Measurements from ENCODE around the gene ANKRD29.

The ANKRD29 gene

GRCh38 chr18:23632615-23633014 lies 30.1 kb downstream of the ANKRD29 start:
- Histone ChIP-seq H3K36me3 (no peaks in the 10 kb centered on the region), H3K27ac (no peak overlapping the region), H3K4me3 (ENCODE audit: low read depth, low read length) (no peak overlapping the region), H3K9me3 (ENCODE audit: severe bottlenecking) (no peaks in the 10 kb centered on the region), H3K27me3 (ENCODE audit: insufficient read depth, low read depth, severe bottlenecking) (no peaks in the 10 kb centered on the region)
- no peak for TF ChIP-seq CTCF (IDR thresholded peaks at IDR 0.05; ENCODE audit: low read depth, low read length)
- DNase-seq, result no peak

- no peak for DNase-seq
- Histone ChIP-seq H3K9me3 (ENCODE audit: severe bottlenecking) (no peaks in the 10 kb centered on the region), H3K27me3 (ENCODE audit: insufficient read depth, low read depth, severe bottlenecking) (no peaks in the 10 kb centered on the region), H3K36me3 (no peaks in the 10 kb centered on the region), H3K27ac (no peak overlapping the region), H3K4me3 (ENCODE audit: low read depth, low read length) (no peak overlapping the region)
- no peak for TF ChIP-seq CTCF (IDR thresholded peaks at IDR 0.05; ENCODE audit: low read depth, low read length)
These were observed 31.0 kb downstream of the ANKRD29 start for GRCh38 chr18:23631746-23632145.

- Histone ChIP-seq H3K27ac (no peak overlapping the region), H3K27me3 (ENCODE audit: insufficient read depth, low read depth, severe bottlenecking) (no peaks in the 10 kb centered on the region), H3K9me3 (ENCODE audit: severe bottlenecking) (no peaks in the 10 kb centered on the region), H3K4me3 (ENCODE audit: low read depth, low read length) (no peak overlapping the region), H3K36me3 (no peaks in the 10 kb centered on the region)
- DNase-seq, result no peak
- TF ChIP-seq CTCF (IDR thresholded peaks at IDR 0.05; ENCODE audit: low read depth, low read length), result no peak
These were observed 31.4 kb downstream of the ANKRD29 start for GRCh38 chr18:23631312-23631711.

GRCh38 chr18:23629444-23629946 lies 33.2 kb downstream of the ANKRD29 start:
- no peaks in the 10 kb centered on the region for H3K27me3 ChIP-seq (ENCODE audit: insufficient read depth, low read depth, severe bottlenecking)
- no peak overlapping the region for H3K27ac ChIP-seq
- no peak for DNase-seq
- no peak for TF ChIP-seq CTCF (IDR thresholded peaks at IDR 0.05; ENCODE audit: low read depth, low read length)
- H3K36me3 ChIP-seq, result no peaks in the 10 kb centered on the region
- no peak overlapping the region for H3K4me3 ChIP-seq (ENCODE audit: low read depth, low read length)
- no peaks in the 10 kb centered on the region for H3K9me3 ChIP-seq (ENCODE audit: severe bottlenecking)

- Histone ChIP-seq H3K4me3 (ENCODE audit: low read depth, low read length) (no peak overlapping the region), H3K27me3 (ENCODE audit: insufficient read depth, low read depth, severe bottlenecking) (no peaks in the 10 kb centered on the region), H3K27ac (no peak overlapping the region), H3K36me3 (no peaks in the 10 kb centered on the region), H3K9me3 (ENCODE audit: severe bottlenecking) (no peaks in the 10 kb centered on the region)
- no peak for TF ChIP-seq CTCF (IDR thresholded peaks at IDR 0.05; ENCODE audit: low read depth, low read length)
- DNase-seq, result no peak
These were observed 34.7 kb downstream of the ANKRD29 start for GRCh38 chr18:23627970-23628369.

GRCh38 chr18:23627321-23627720 lies 35.4 kb downstream of the ANKRD29 start:
- Histone ChIP-seq H3K27me3 (ENCODE audit: insufficient read depth, low read depth, severe bottlenecking) (no peaks in the 10 kb centered on the region), H3K4me3 (ENCODE audit: low read depth, low read length) (no peak overlapping the region), H3K9me3 (ENCODE audit: severe bottlenecking) (no peaks in the 10 kb centered on the region), H3K27ac (no peak overlapping the region), H3K36me3 (no peaks in the 10 kb centered on the region)
- TF ChIP-seq CTCF (IDR thresholded peaks at IDR 0.05; ENCODE audit: low read depth, low read length), result no peak
- no peak for DNase-seq

Measured in WERI-Rb-1 (cell line).